Measurements from ENCODE around the gene WNT11. TPM values are rescaled to one million over a fixed set of nuclear protein-coding genes. Genes with fewer than 3 reads are reported as not detected.

Gene WNT11
- polyA plus RNA-seq, 3 donors: 11.7 to 14.7 (median 12.7) TPM

DNA sequence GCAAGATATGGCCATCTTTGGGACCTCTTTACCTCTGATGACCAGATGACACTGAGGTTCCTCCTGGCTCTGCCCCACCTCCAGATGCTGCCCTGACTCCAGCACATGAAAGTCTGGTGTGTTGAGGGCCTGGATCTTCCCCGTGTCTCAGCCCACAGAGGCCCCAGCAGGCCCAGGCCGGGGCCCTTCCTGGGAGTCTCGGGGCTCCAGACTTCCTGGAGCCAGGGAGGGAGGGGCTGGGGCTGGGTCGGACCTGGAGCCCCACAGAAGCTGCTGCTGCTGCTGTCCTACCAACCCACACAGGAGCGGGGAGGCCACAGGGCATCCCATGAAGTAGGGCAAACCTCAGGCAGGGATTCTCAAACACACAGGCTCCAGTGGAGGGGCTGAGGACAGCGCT is 32.2 kb upstream of the WNT11 start:
- DNase-seq (ENCODE audit: low read depth in 3 of 3, low spot score in 2 of 3): no peak

DNA sequence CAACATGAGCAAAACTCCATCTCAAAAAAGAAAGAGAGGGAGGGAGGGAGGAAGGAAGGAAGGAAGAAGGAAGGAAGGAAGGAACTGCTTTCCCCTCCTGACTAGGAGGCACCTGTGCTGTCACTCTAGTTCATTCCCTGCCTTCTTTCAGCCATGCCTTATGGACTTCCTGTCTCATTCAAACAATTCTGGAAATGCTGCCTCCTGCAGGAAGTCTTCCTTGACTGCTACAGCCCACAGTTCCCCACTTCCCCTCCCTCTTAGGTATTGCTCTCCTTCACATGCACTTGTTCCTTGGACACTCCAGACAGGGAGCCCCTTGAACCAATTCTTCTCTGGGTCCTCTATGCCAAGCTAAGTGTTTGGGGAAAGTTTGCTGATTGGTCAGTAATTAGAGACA is 31.6 kb upstream of the WNT11 start:
- no peak for DNase-seq (ENCODE audit: low read depth in 3 of 3, low spot score in 2 of 3)

DNA sequence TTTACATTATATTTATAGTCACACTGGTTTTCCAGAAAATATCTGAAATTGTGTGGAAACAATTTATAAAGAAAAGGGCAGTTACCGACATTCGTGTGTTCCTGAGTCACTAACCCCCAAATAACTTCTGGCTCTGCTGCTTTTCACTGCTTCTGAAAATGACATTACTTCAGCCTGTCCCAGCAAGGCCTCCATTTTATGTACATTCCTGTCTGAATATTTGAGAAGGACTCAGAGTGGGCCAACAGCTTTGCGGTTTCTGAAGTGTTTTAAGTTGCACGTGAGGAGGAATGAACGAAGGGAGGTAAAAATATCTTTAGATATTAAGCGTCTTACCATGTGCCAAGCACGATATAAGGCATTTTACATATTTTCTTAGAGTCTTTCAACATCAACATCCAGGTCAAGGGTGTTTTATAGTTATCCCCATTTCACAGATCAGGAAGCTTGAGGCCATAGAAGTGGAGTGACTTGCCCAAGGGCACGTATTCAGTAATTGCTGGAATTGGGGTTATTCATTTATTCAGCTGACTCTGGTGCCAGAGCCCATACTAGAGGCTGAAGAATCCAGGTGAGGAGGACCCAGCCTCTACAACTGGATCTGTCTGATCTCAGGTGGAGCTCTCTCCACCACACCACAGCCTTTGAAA is 30.8 kb upstream of the WNT11 start:
- DNase-seq (ENCODE audit: low read depth in 3 of 3, low spot score in 2 of 3): no peak

DNA sequence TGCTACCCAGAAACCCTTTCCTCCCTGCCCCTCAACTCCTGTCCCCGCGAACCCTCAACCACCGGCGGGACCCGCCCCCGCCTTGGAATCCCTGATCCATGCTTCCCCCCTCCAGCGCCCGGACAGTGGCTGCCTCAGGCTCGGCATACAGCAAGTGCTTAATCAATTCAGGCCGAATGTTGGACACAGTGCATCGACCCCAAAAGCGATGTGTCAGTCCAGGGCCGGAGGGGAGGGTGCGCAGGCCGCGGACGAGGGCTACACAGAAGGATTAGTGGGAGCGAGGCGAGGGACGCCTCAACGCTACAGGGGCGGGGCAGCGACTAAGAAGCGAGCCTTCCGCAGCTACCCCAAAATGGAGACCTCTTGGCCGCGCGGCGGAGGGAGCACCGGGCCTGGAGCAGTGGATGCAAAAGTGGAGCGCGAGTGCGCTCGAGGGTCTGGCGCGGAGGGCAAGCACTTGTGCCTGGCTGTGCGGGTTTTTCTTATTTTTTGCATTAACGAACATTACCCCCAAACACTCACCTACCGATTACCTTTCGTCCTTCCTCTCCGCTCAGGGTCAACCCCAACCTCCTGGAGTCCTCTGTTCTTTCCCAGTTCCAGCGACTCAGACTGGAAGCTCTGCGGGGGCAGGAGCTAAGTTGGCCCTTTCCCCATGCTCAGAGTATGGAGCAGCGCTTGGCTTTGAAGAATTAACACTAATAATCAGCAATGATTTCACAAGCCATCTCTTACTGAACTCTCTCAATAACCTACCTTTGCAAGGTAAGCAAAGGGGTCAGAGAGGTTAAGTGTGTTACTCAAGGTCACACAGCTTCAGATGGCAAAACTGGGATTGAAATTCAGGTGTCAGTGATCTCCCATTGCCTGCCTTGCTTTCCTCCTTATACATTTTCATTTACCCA is 30.0 kb upstream of the WNT11 start:
- DNase-seq (ENCODE audit: low read depth in 3 of 3, low spot score in 2 of 3): no peak

DNA sequence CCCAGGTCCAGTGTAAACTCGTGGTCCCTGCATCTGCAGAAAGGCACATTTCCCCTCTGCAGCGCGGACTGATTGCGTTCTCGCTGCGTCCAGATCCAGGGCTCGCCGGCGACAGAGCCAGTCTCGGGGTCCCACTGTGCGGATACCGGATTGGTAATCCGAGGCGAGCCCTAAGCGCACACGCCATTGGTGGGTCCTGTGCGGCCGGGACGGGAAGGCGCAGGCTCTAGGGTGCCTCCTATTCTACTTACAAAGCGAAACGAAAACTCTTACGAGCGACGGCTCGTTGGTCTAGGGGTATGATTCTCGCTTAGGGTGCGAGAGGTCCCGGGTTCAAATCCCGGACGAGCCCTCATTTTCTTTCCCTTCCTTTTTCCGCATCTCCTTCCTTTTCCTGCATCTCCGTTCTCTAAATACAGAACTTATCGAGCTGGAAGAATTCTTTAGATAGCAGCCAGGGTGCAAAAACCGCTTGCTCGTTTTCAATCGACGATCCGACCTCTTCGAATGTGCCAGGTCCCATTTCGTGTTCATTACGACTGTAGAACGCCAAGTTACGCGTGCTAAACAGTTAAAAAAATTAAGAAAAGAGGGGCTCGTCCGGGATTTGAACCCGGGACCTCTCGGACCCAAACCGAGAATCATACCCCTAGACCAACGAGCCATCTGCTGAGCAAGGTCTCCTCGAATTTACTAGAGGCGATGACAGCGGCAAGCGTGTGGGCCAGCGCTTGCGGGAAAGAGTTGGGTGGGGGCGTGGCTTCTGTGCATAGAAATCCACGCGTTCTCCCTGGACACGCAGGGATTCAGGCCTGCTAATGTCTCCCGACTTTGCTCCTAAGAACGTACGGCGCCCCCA is 29.2 kb upstream of the WNT11 start:
- peak; percentile 88 to 91 (median 90) for DNase-seq (ENCODE audit: low read depth in 3 of 3, low spot score in 2 of 3)

DNA sequence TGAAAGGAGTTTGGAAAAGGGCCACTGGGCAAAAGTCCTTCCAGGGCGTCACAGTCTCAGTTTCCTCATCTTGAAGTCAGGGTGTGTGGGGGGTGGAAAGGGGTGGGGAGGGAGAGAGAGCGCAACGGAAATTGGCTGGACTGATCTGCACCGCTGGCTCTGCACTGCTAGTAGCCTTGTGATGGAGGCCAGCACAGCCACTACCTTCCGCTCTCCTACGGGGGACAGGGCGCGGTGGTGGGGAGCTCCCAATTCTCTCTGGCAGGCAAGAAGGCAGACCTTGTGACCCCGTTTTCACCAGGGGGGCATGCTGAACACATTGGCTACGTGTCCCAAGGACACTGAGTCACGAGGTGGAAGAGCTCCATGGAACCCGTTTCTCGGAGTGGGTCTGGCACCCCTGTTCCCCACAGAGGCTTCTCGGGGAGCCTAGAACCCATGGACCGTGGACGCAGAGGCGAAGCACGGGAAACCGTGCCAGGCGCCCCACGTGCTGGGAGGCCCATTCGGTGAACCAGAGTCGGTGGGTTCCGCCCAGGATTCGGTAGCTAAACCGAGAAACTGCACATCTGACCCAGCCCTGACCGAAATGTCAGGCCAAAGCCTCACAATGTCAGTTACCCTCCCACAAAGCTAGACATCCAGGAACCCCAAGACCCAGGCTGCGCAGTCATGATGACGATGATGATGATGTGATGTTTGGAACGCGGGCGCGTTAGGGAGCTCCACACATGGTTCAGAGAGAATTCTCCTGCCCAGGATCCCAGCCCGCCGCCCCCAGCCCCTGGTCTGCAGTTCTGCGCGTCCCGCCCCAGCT is 28.3 kb upstream of the WNT11 start:
- DNase-seq (ENCODE audit: low read depth in 3 of 3, low spot score in 2 of 3): no peak

DNA sequence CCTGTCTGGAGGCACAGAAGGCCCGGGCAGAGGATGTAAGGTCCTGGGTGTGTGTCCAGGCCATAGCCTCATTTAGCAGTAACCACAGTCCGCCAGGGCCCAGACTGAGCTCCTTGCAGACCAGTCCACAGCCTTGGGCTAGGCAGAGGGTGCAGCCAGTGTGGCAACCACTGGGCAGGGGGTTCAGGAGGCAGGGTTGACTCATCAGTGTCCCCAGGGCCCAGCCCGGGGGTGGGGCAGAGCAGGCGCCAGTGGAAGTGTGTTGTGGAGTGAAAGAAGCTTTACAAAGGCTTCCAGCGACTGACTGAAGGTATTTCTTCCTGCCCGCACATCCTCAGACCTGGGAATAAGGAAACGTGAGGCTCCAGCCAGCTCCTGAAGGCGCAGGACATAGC is 27.7 kb upstream of the WNT11 start:
- no peak for DNase-seq (ENCODE audit: low read depth in 3 of 3, low spot score in 2 of 3)

DNA sequence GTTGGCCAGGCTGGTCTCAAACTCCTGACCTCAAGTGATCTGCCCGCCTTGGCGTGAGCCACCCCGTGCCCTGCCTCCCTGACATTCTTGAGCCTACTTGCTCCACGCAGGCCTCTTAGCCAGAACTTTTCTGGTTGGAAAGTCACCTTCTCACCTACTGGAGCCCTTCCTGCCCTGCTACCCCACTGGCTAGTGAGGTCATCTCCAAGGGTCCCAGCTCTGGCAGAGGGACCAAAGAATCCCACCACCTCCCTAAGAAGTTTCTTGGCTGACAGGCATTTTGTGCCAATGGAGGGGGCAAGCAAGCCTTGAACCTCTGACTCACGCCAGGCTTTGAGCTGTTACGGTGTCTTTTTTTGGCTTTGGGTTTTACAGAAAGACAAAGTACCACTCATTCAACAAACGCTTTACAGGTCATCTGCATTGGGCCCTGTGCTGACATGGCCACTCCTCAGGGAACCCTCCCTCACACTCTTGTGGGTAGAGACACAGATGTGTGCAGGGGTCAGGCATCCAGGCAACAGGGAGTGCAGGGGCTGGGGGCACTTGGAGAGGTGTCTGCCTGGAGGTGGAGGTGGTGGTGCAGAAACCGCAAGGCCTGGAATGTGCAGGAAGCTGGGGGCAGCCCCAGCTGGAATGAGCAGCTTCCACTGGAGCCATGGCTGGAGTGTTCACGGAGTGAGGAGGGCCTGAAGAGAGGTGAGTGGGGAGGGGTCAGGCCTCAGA is 27.1 kb upstream of the WNT11 start:
- DNase-seq (ENCODE audit: low read depth in 3 of 3, low spot score in 2 of 3): no peak

DNA sequence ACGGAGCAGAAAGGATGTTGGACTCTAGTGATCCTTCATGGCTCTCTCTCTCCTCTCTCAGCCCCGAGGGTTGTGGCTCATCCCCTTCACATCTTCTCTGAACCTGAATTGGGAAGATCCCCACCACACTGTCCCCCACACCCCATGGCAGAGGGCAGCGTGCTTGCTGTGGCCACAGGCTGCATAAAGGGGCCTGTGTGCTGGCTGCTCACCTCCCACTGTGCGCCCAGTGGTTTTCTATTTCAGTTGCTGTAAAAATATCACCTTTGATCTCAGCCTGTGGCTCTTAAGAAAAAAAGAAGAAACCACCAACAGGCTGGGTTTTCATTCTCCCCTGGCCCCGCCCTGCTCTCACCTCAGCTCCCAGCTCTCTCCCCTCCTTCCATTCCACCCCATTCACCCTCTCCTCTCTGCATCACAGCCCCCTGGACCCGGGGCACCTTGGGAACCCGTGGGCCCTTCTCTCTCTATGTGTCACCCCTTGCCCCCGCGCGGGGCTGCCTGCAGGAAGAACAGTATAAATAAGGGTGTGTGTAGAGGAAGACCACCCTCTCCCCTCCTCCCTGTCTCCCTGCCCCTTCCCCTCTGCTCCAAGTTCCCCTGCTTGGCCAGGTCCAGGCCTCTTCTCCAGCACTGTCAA is 25.8 kb upstream of the WNT11 start:
- DNase-seq (ENCODE audit: low read depth in 3 of 3, low spot score in 2 of 3): no peak

DNA sequence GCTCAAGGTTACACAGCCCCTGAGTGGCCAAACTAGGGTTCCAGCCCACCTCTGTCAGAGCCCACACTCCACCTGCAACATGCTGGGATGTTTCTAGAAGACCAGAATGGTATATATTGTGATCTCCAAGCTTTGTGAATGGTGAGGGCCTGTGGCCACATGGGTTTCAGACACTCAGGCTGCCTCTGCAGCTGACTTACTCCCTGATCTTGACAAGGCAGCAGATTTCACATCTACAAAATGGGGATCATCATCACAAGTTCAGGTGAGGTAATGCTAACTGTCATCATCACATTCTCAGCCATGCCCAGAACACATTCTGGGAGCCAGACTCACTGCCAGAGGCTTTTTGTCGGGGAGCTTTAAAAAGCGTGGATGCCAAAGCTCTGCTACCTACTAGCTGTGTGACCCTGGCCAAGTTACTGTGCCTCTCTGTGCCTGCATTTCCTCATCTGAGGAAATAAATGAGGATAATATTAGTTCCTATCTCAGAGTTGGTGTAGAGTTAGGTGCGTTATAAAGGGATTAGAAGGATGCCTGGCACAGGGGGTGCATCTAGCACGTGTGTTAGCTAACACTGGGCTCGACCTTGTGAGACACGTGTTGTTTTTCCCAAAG is 24.9 kb upstream of the WNT11 start:
- DNase-seq (ENCODE audit: low read depth in 3 of 3, low spot score in 2 of 3): no peak

DNA sequence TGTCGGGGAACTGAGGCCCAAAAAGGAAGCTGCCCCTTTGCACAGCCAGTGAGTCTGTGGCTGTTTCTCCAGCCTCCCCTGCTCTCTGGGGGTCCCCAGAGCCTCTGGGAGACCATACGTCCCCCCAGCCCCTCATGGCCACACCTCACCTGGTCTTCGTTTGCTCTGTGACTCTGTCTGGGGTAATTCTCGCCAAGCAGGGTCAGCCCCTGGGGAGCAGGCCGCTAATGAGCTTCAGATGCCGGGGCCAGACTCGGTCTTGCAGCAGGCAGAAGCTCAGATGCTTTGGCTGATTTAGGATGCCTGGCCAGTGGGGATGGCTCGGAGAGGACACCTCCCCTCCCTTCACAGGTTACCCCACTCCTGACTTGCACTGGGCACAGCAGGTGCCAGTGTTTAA is 24.1 kb upstream of the WNT11 start:
- no peak for DNase-seq (ENCODE audit: low read depth in 3 of 3, low spot score in 2 of 3)

DNA sequence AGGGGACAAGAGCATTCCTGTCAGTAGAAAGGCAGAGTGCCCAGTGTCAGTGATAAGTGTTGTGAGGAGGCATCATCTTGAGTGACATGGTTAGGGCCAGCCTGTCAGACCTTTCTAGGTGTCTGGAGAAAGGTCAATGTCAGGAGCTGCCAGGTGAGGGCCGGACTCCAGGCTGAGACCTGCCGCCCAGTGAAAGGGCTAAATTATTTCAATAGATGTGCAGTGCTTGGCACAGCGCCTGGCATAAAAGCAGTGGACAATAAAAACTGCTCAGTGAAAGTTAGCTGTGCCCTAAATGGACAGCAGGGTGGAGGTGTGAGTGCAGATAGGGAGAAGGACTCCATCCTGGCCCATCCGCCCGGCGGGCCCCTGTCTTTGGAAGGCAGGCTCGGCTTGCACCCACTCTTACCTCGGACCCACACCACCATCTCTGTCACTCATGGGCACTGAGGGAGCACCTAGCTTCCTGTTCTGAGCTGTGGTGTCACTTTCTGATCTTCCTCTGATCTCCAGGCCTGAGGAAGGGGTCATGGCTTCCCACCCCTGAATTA is 23.5 kb upstream of the WNT11 start:
- DNase-seq (ENCODE audit: low read depth in 3 of 3, low spot score in 2 of 3): no peak

DNA sequence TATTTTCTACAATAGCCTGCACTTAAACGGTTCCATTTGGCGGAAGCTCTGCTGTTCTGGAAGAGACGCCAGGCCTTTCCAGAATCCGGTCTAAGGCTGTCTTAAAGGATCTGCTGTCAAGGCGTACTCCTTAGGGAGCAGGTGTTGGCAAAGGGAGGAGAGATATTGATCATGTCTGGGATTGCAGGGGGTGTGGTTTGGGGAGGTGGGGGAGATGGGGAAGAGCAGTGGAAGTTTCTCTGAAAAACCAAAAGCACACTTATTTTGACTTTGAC is 22.5 kb upstream of the WNT11 start:
- DNase-seq (ENCODE audit: low read depth in 3 of 3, low spot score in 2 of 3): no peak

DNA sequence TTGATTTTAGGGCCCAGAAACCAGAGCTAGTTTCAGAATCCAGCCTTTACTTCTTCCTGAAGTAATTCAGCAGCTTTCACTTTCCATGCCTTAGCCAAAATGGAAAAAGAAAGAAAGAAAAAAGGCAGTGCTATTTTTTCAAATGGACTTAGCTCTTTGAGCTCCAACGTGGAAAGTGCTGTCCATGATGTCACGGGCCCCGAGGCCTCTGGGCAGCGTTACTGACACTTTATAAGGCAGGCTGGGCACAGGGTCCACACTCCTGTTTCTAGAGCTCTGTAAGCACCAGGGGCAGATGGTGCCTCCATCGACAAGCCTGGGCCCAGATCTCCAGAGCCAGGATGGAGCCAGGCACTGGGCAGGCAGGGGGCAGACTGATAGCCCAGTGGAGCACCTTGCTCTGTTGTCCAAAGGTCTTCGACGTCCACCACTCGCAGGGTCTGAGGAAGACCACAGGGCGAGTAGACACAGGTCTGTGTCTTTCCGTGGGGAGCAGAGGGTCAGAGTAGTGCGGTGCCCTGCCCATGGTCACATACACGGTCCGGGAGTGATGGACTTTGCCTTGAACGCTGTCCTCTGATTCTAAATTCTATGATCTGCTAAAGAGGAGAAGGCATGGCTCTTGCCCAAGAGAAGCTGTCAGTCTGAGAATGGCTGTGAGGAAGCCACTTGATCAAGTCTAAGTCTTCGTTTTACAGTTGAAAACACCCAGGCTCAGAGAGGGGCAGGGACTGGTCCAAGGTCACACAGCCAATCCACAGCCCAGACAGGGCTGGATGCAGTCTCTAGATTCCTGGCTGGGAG is 22.0 kb upstream of the WNT11 start:
- DNase-seq (ENCODE audit: low read depth in 3 of 3, low spot score in 2 of 3): no peak

DNA sequence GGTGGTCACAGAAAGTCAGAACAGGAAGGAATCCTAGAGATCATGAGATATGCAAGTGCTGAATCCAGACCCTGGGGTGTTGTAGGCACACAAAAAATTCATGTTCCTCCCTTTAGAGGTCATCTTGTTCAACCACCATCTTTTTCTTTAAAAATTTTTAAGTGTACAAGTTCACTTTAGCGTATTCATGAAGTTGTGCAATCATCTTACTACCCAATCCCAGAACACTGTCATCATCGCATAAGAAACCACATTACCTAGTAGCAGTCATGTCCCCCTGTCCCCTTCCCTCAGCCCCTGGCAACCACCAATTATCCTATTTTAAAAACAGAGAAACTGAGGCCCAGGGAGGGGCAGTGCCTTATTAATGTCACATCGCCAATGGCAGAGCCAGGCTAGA is 20.3 kb upstream of the WNT11 start:
- no peak for DNase-seq (ENCODE audit: low read depth in 3 of 3, low spot score in 2 of 3)

DNA sequence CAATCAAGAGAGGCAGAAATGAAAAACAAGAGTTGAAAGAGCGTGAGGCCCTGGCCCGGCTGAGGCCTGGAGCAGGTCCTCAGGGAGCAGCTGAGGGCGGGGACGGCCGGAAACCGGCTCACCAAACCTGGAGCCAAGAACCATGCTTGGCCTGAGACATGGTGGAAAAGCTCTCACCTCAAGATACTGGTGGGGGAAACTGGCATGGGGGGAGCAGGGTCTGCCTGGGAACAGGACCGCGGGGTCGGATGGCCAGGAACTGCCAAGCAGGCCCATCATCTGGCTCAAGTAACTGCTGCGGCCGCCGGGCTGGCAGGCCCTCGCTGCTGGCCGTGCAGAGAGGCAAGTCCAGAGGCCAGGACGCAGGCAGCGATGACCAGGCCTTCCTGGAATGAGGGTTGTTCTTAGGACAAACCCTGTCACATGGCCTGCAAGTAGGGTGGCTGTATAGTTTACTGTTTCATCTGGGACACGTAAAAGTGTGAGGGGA is 18.9 kb upstream of the WNT11 start:
- no peak for DNase-seq (ENCODE audit: low read depth in 3 of 3, low spot score in 2 of 3)

DNA sequence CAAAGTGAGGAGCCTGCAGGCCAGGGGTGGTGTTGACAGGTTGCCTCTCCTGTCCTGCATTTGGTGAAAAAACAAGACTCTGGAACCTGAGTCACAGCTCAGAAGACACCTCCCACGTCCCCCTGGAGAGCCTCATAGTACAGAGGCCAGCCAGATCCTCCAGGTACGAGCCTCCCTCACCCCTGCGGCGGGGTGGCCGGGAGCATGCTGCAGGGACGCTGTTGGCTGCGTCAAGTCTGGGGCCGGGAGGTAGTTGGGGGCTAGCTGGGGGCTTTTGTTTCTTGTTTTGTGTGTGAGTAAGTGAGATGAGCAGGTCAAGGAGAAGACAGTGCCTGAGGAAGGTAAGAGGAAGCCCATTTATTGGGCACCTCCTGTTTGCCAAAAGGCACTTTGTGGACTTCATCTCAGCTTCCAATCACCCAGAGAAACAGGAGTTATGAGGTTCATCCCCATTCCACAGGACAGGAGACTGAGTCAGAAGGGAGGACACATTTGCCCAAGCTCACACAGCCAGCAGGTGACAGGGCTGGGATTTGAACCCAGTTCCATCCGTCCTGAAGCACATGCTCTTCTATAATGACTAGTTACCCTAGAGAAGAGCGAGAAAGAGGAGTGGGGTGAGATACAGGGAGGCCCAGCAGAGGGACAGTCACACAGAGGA is 18.3 kb upstream of the WNT11 start:
- no peak for DNase-seq (ENCODE audit: low read depth in 3 of 3, low spot score in 2 of 3)
